ENCODE results near the gene PIK3R4.

DNA sequence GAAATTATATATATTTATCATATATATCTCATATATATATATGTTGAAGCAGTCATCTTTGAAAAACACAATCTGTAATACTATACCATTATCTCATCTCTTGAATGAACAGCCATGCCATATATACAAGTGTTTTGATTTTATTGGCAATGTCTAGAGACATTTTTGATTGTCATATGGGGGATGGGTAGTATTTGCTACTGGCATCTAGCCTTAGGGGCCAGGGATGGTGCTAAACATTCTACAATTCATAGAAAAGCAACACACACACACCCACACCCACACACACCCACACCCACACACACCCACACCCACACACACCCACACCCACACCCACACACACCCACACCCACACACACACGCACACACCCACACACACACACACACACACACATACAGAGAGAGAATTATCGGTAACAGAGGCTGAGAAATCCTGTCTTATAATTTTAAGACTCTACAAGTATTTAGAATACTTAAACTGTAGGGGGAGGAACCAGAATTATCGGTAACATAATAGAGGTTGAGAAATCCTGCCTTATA, 11.1 kb upstream of the PIK3R4 start:
- TF ChIP-seq, protein P1, sequence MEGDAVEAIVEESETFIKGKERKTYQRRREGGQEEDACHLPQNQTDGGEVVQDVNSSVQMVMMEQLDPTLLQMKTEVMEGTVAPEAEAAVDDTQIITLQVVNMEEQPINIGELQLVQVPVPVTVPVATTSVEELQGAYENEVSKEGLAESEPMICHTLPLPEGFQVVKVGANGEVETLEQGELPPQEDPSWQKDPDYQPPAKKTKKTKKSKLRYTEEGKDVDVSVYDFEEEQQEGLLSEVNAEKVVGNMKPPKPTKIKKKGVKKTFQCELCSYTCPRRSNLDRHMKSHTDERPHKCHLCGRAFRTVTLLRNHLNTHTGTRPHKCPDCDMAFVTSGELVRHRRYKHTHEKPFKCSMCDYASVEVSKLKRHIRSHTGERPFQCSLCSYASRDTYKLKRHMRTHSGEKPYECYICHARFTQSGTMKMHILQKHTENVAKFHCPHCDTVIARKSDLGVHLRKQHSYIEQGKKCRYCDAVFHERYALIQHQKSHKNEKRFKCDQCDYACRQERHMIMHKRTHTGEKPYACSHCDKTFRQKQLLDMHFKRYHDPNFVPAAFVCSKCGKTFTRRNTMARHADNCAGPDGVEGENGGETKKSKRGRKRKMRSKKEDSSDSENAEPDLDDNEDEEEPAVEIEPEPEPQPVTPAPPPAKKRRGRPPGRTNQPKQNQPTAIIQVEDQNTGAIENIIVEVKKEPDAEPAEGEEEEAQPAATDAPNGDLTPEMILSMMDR (optimal IDR thresholded peaks at IDR 0.05 in 1 of 3, IDR thresholded peaks at IDR 0.05 in 1 of 3, conservative IDR thresholded peaks at IDR 0.05 in 1 of 3; ENCODE audit: extremely low read depth in 1 of 3, insufficient read depth in 2 of 3, low read length in 3 of 3) = no peak
- TF ChIP-seq EZH2 (IDR thresholded peaks at IDR 0.05; ENCODE audit: low read length) = no peak
